Heart left ventricle (tissue), 16 donors: Measurements from ENCODE around the gene SLC16A5. TPM values are rescaled to one million over a fixed set of nuclear protein-coding genes. Genes with fewer than 3 reads are reported as not detected.
"Not testable (repeated sequence)": the region's sequence is repeated elsewhere in the genome, so short reads cannot be mapped to it uniquely, and the experiment has no call there.

Source experiments
- ATAC-seq, 4 donors: fragments of 200-7000 bp; cut with Tn5 transposase; one replicate each; pipeline ENCODE4 v1.9.1; 2020 to 2022; ENCODE audit warnings: moderate library complexity in 4 of 4, mild to moderate bottlenecking in 3 of 4, moderate number of reproducible peaks in 1 of 4
- DNase-seq, 5 donors: peaks; one replicate each; pipeline ENCODE4 v3.0.0-alpha.2; 2020
- H3K27ac ChIP-seq, 12 donors: fragments of 200-600 bp; sonication (generic) in 4 of 12; one replicate each; pipeline versions ENCODE4 v1.5.0 to v1.8.0; 2016 to 2022; ENCODE audit warnings: mild to moderate bottlenecking in 2 of 12
- H3K27me3 ChIP-seq, 9 donors: fragments of 200-600 bp; sonication (generic) in 2 of 9; one replicate each; pipeline versions ENCODE4 v1.5.1 to v1.8.0; 2016 to 2022; ENCODE audit warnings: mild to moderate bottlenecking in 3 of 9
- H3K36me3 ChIP-seq, 9 donors: fragments of 200-600 bp; sonication (generic) in 2 of 9; one replicate each; pipeline versions ENCODE4 v1.5.0 to v1.8.0; 2018 to 2022; ENCODE audit warnings: mild to moderate bottlenecking in 2 of 9
- H3K4me1 ChIP-seq, 12 donors: fragments of 200-600 bp; sonication (generic) in 4 of 12; one replicate each; pipeline versions ENCODE4 v1.5.0 to v1.8.0; 2016 to 2022; ENCODE audit warnings: mild to moderate bottlenecking in 3 of 12
- H3K4me3 ChIP-seq, 12 donors: fragments of 200-600 bp; sonication (generic) in 4 of 12; one replicate each; pipeline versions ENCODE4 v1.5.0 to v1.8.0; 2017 to 2022; ENCODE audit warnings: mild to moderate bottlenecking in 9 of 12, moderate library complexity in 4 of 12
- H3K9me3 ChIP-seq, 12 donors: fragments of 200-600 bp; sonication (generic) in 4 of 12; one replicate each; pipeline versions ENCODE4 v1.5.0 to v1.8.0; 2016 to 2022; ENCODE audit warnings: mild to moderate bottlenecking in 1 of 12
- CTCF ChIP-seq, 12 donors: fragments of 200-600 bp; sonication (generic) in 4 of 12; IDR thresholded peaks; one replicate each; pipeline versions ENCODE4 v1.5.0 to v1.8.0; 2018 to 2022; ENCODE audit warnings: antibody characterized with exemption in 12 of 12, mild to moderate bottlenecking in 5 of 12
- POLR2A ChIP-seq, 2 donors: fragments of 450-650 bp; IDR thresholded peaks; one replicate each; pipeline ENCODE4 v1.6.1; 2017; ENCODE audit warnings: antibody characterized with exemption in 2 of 2, mild to moderate bottlenecking in 2 of 2, moderate library complexity in 2 of 2
- WGBS, 4 donors: extraction: QIAGEN DNeasy Blood & Tissue Kit in 2 of 4; methylation state at CpG; one replicate each; pipeline versions ENCODE4 v1.1.5 to v1.1.7; 2013 to 2018; 5-methylcytosine and 5-hydroxymethylcytosine counted together
- intact Hi-C, 10 donors: fragments of 100-400 bp; cut with DNase I; formaldehyde crosslinking; loops; one replicate each; pipeline versions ENCODE4 v1.11.1 to v1.14.2; 2022
- polyA plus RNA-seq, 2 donors: library from polyadenylated mRNA; stranded (reverse); fragments of 200-250 nt; gene quantifications; one replicate each; pipeline ENCODE4 v1.2.3, GENCODE V29; 2013
- total RNA-seq, 9 donors: library from RNA; depleted of rRNA in 2 of 9; stranded (reverse); fragments of >200 nt in 2 of 9; fragmentation: NEBNext Ultra II Directional in 3 of 9; extraction: Animal tissue kit (Norgen Biotek cat#: 25700) in 3 of 9; gene quantifications; one replicate each; pipeline versions ENCODE4 v1.1.0 to v1.2.4, GENCODE V29; 2016 to 2023
- donor health status: ischemic (EF 13 %, LVEDD 7.1; RV severe dilation, severe dysfunction).
- donor health status: healthy with polysubstance abuse.
- donor health status: DM: no; HTN: yes; CAD: no.
- donor health status: DM: no; HTN: no; CAD: no.
- donor health status: ischemic (EF 25% LVEDD 6.9; RV normal size, moderate dysfunction).
- donor health status: ischemic (EF 25% LVEDD 5.7; RV mildly dilated, moderate dysfunction).
- donor health status: healthy.
- donor health status: DM: yes; HTN: yes; CAD: no.
- donor health status: ischemic (EF 35%, LVEDD 5.7; RV mildly dilated, moderate dysfunction).
- donor health status: nonischemic (EF 11% LVEDD 7.7; RV severe dilation, severe dysfunction).
- donor health status: DM: yes; HTN: yes; CAD: no.
- donor health status: PGD.
- donor health status: ischemic (EF 29% LVEDD 5.4; RV normal size, mild dysfunction).
- donor health status: nonischemic (EF 23%, LVEDD 6.1; RV moderate dilation, normal function).

The SLC16A5 gene
- total and polyA plus RNA-seq, 11 donors, result 4.3 to 23.3 (median 10.9) TPM

- no peaks in the 10 kb centered on the region for H3K9me3 ChIP-seq
- H3K4me3 ChIP-seq, result no peak overlapping the region
- ATAC-seq, result no peak
- WGBS, 4 donors, result 69 to 77% (median 74%) methylated on average over 7 of the region's 7 CpGs
- peaks cover 0 to 44% (median 32%) of the 10 kb centered on the region in 9 donors for H3K36me3 ChIP-seq
- no peaks in the 10 kb centered on the region for H3K27me3 ChIP-seq
- H3K27ac ChIP-seq, result no peak overlapping the region
- intact Hi-C loops, result loop anchor here in 2 of 10 donors (5.0 kb wide), 2 partner anchors 62 to 82 kb away; no protein-coding TSS in a partner anchor
- no peak for DNase-seq
- H3K4me1 ChIP-seq, result peaks cover 0 to 44% (median 24%) of the 10 kb centered on the region in 12 donors
- TF ChIP-seq CTCF (IDR thresholded peaks at IDR 0.05) (no peak), POLR2A (IDR thresholded peaks at IDR 0.05) (no peak)
Observed at GRCh38 chr17:75044716-75045115, 43.0 kb upstream of the SLC16A5 start.

GRCh38 chr17:75045946-75046406 is 41.8 kb upstream of the SLC16A5 start:
- intact Hi-C loops, result loop anchor here in 2 of 10 donors (5.0 kb wide), 2 partner anchors 64 to 84 kb away; no protein-coding TSS in a partner anchor
- Histone ChIP-seq H3K27ac (peak overlapping the region in 11 of 12 donors; percentile 94 to 100 (median 99)), H3K36me3 (peaks cover 0 to 44% (median 29%) of the 10 kb centered on the region in 9 donors), H3K4me3 (peak overlapping the region; percentile 72 to 99 (median 94)), H3K4me1 (peaks cover 0 to 44% (median 24%) of the 10 kb centered on the region in 12 donors)
- 8 to 18% (median 15%) methylated on average over 23 to 25 of the region's 25 CpGs for WGBS, 4 donors
- not testable (repeated sequence) for H3K9me3 ChIP-seq, H3K27me3 ChIP-seq, DNase-seq, ATAC-seq

- H3K27ac ChIP-seq, result peak within 1 kb of the TSS; percentile 94 to 100 (median 99)
- ATAC-seq, result peak; percentile 97 to 99 (median 98)
- DNase-seq, result peak; percentile 96 to 98 (median 97)
- intact Hi-C loops, result loop anchor here in 2 of 10 donors (5.0 kb wide), 2 partner anchors 64 to 84 kb away; no protein-coding TSS in a partner anchor
- 0% methylated on average over 20 to 72 of the region's 72 CpGs for WGBS, 4 donors
- peaks cover 0 to 44% (median 24%) of the 10 kb centered on the region in 12 donors for H3K4me1 ChIP-seq
- TF ChIP-seq CTCF (IDR thresholded peaks at IDR 0.05) (peak in 1 of 12 donors; percentile 15), POLR2A (IDR thresholded peaks at IDR 0.05) (peak; percentile 91 to 95)
- H3K4me3 ChIP-seq, result peak within 1 kb of the TSS; percentile 72 to 99 (median 94)
- H3K27me3 ChIP-seq, result no peaks in the 10 kb centered on the region
- peaks cover 0 to 44% (median 26%) of the 10 kb centered on the region in 9 donors for H3K36me3 ChIP-seq
- H3K9me3 ChIP-seq, result no peaks in the 10 kb centered on the region
Observed at GRCh38 chr17:75046407-75047289, 41.1 kb upstream of the SLC16A5 start, which contains the start of the genes ATP5PD and KCTD2. Gene ATP5PD (minus strand): TSS chr17:75046969. CDS start chr17:75042650, 4,319 bp downstream. Gene KCTD2 (plus strand): TSS chr17:75047225. CDS start chr17:75047251, 26 bp downstream.

GRCh38 chr17:75047398-75048098 is 40.2 kb upstream of the SLC16A5 start:
- Histone ChIP-seq H3K4me1 (peaks cover 0 to 44% (median 24%) of the 10 kb centered on the region in 12 donors), H3K27ac (peak overlapping the region; percentile 94 to 100 (median 99)), H3K4me3 (peak overlapping the region; percentile 72 to 99 (median 94)), H3K27me3 (no peaks in the 10 kb centered on the region), H3K36me3 (peaks cover 0 to 44% (median 25%) of the 10 kb centered on the region in 9 donors), H3K9me3 (no peaks in the 10 kb centered on the region)
- 1 to 3% (median 1%) methylated on average over 11 to 38 of the region's 38 CpGs for WGBS, 4 donors
- ATAC-seq, result peak in 1 of 4 donors; percentile 2
- TF ChIP-seq CTCF (IDR thresholded peaks at IDR 0.05) (no peak), POLR2A (IDR thresholded peaks at IDR 0.05) (no peak)
- peak; percentile 35 to 75 (median 48) for DNase-seq
- intact Hi-C loops, result loop anchor here in 2 of 10 donors (5.0 kb wide), 2 partner anchors 65 to 85 kb away; no protein-coding TSS in a partner anchor
